Stimulated activated naive B cell treated with anti-CD40 and anti-IgM and Interleukin-4, amounts not matched to agents 10 μg/mL and 1 μg/mL and 100 μg/mL, for 72 hours (primary cell): ENCODE results near the gene EBLN2.
"Not testable (repeated sequence)": the region's sequence is repeated elsewhere in the genome, so short reads cannot be mapped to it uniquely, and the experiment has no call there.

Experiments used
- ATAC-seq, 2 donors: fragments of 150-1000 bp; cut with Tn5 transposase; replicated peaks; 2 replicates each; pipeline ENCODE4 v1.10.0; 2021; ENCODE audit warnings: moderate library complexity in 1 of 2
- DNase-seq: peaks from one replicate; pipeline ENCODE4 v3.0.0; 2021
- H3K27ac Mint-ChIP-seq: one replicate; pipeline ENCODE4 v1.8.0; 2022; ENCODE audit warnings: mild to moderate bottlenecking, mixed read lengths
- H3K27me3 Mint-ChIP-seq, 2 donors: one replicate each; pipeline ENCODE4 v1.8.0; 2022; ENCODE audit warnings: mixed read lengths in 2 of 2
- H3K36me3 Mint-ChIP-seq, 2 donors: one replicate each; pipeline ENCODE4 v1.8.0; 2022; ENCODE audit warnings: mixed read lengths in 2 of 2, mild to moderate bottlenecking in 1 of 2
- H3K4me1 Mint-ChIP-seq, 2 donors: one replicate each; pipeline ENCODE4 v1.8.0; 2022; ENCODE audit warnings: mixed read lengths in 2 of 2, mild to moderate bottlenecking in 1 of 2
- H3K4me3 Mint-ChIP-seq, 2 donors: one replicate each; pipeline ENCODE4 v1.8.0; 2022; ENCODE audit warnings: mild to moderate bottlenecking in 2 of 2, mixed read lengths in 2 of 2, moderate library complexity in 1 of 2
- H3K9me3 Mint-ChIP-seq, 2 donors: one replicate each; pipeline ENCODE4 v1.8.0; 2022; ENCODE audit warnings: mixed read lengths in 2 of 2, mild to moderate bottlenecking in 1 of 2

The EBLN2 gene

GRCh38 chr3:73043414-73043813, 18.0 kb upstream of the EBLN2 start:
- Mint-ChIP-seq H3K36me3 (peaks cover 12 to 20% of the 10 kb centered on the region in 2 donors), H3K27ac (no peak overlapping the region), H3K27me3 (no peaks in the 10 kb centered on the region), H3K4me1 (peaks cover 16 to 50% of the 10 kb centered on the region in 2 donors), H3K4me3 (no peak overlapping the region), H3K9me3 (no peaks in the 10 kb centered on the region)
- ATAC-seq = no peak
- no peak for DNase-seq

GRCh38 chr3:73045391-73045790, 16.1 kb upstream of the EBLN2 start:
- H3K4me3 Mint-ChIP-seq = no peak overlapping the region
- ATAC-seq = no peak
- H3K27me3 Mint-ChIP-seq = no peaks in the 10 kb centered on the region
- no peaks in the 10 kb centered on the region for H3K9me3 Mint-ChIP-seq
- H3K36me3 Mint-ChIP-seq = peaks cover 13 to 21% of the 10 kb centered on the region in 2 donors
- no peak for DNase-seq
- peaks cover 16 to 37% of the 10 kb centered on the region in 2 donors for H3K4me1 Mint-ChIP-seq
- no peak overlapping the region for H3K27ac Mint-ChIP-seq

GRCh38 chr3:73046195-73046594, 15.3 kb upstream of the EBLN2 start:
- Mint-ChIP-seq H3K27me3 (no peaks in the 10 kb centered on the region), H3K27ac (no peak overlapping the region), H3K4me1 (peaks cover 15 to 34% of the 10 kb centered on the region in 2 donors), H3K9me3 (no peaks in the 10 kb centered on the region), H3K4me3 (no peak overlapping the region), H3K36me3 (peaks cover 13 to 23% of the 10 kb centered on the region in 2 donors)
- ATAC-seq (no peak), DNase-seq (no peak)

GRCh38 chr3:73049319-73049718, 12.1 kb upstream of the EBLN2 start:
- H3K4me1 Mint-ChIP-seq = peaks cover 3 to 12% of the 10 kb centered on the region in 2 donors
- H3K9me3 Mint-ChIP-seq = no peaks in the 10 kb centered on the region
- H3K27me3 Mint-ChIP-seq = no peaks in the 10 kb centered on the region
- H3K4me3 Mint-ChIP-seq = no peak overlapping the region
- ATAC-seq = no peak
- no peak for DNase-seq
- peaks cover 7 to 16% of the 10 kb centered on the region in 2 donors for H3K36me3 Mint-ChIP-seq
- H3K27ac Mint-ChIP-seq = no peak overlapping the region

- Mint-ChIP-seq H3K27ac (no peak overlapping the region), H3K9me3 (no peaks in the 10 kb centered on the region), H3K36me3 (peaks cover 5 to 15% of the 10 kb centered on the region in 2 donors), H3K4me1 (peaks cover 2 to 17% of the 10 kb centered on the region in 2 donors), H3K27me3 (no peaks in the 10 kb centered on the region), H3K4me3 (no peak overlapping the region)
- DNase-seq (no peak), ATAC-seq (no peak)
Observed at GRCh38 chr3:73052857-73053256, 8.6 kb upstream of the EBLN2 start.

- no peak for DNase-seq
- Mint-ChIP-seq H3K4me3 (no peak overlapping the region), H3K9me3 (no peaks in the 10 kb centered on the region), H3K4me1 (peaks cover 4 to 20% of the 10 kb centered on the region in 2 donors), H3K27me3 (no peaks in the 10 kb centered on the region), H3K27ac (no peak overlapping the region), H3K36me3 (peaks cover 7 to 22% of the 10 kb centered on the region in 2 donors)
- ATAC-seq = peak in 1 of 2 donors; percentile 27
Observed at GRCh38 chr3:73055583-73055982, 5.9 kb upstream of the EBLN2 start.

- no peaks in the 10 kb centered on the region for H3K27me3 Mint-ChIP-seq
- ATAC-seq (no peak), DNase-seq (no peak)
- peaks cover 4 to 20% of the 10 kb centered on the region in 2 donors for H3K4me1 Mint-ChIP-seq
- H3K36me3 Mint-ChIP-seq = peaks cover 7 to 22% of the 10 kb centered on the region in 2 donors
- peak overlapping the region; percentile 0 for H3K27ac Mint-ChIP-seq
- no peak overlapping the region for H3K4me3 Mint-ChIP-seq
- H3K9me3 Mint-ChIP-seq = no peaks in the 10 kb centered on the region
Observed at GRCh38 chr3:73056014-73056844, 5.2 kb upstream of the EBLN2 start.

GRCh38 chr3:73056845-73057150, 4.7 kb upstream of the EBLN2 start:
- peaks cover 4 to 20% of the 10 kb centered on the region in 2 donors for H3K4me1 Mint-ChIP-seq
- peaks cover 7 to 22% of the 10 kb centered on the region in 2 donors for H3K36me3 Mint-ChIP-seq
- ATAC-seq (no peak), DNase-seq (no peak)
- no peaks in the 10 kb centered on the region for H3K27me3 Mint-ChIP-seq
- H3K9me3 Mint-ChIP-seq = no peaks in the 10 kb centered on the region
- H3K4me3 Mint-ChIP-seq = no peak overlapping the region
- H3K27ac Mint-ChIP-seq = no peak overlapping the region

GRCh38 chr3:73060302-73060723, 1.1 kb upstream of the EBLN2 start:
- no peaks in the 10 kb centered on the region for H3K9me3 Mint-ChIP-seq
- no peak overlapping the region for H3K4me3 Mint-ChIP-seq
- no peak overlapping the region for H3K27ac Mint-ChIP-seq
- peaks cover 22 to 39% of the 10 kb centered on the region in 2 donors for H3K36me3 Mint-ChIP-seq
- H3K27me3 Mint-ChIP-seq = no peaks in the 10 kb centered on the region
- peaks cover 2 to 15% of the 10 kb centered on the region in 2 donors for H3K4me1 Mint-ChIP-seq
- DNase-seq (no peak), ATAC-seq (no peak)

- ATAC-seq, H3K4me1 Mint-ChIP-seq, H3K27ac Mint-ChIP-seq, H3K9me3 Mint-ChIP-seq, DNase-seq, H3K27me3 Mint-ChIP-seq, H3K4me3 Mint-ChIP-seq: not testable (repeated sequence)
- peaks cover 15 to 24% of the 10 kb centered on the region in 2 donors for H3K36me3 Mint-ChIP-seq
Observed at GRCh38 chr3:73066243-73066642, 4.8 kb downstream of the EBLN2 start.

- DNase-seq = no peak
- Mint-ChIP-seq H3K4me3 (no peak overlapping the region), H3K9me3 (no peaks in the 10 kb centered on the region), H3K36me3 (peaks cover 10 to 16% of the 10 kb centered on the region in 2 donors), H3K27me3 (no peaks in the 10 kb centered on the region), H3K27ac (no peak overlapping the region), H3K4me1 (peaks cover 0 to 6% of the 10 kb centered on the region in 2 donors)
- ATAC-seq = no peak
Observed at GRCh38 chr3:73068419-73068818, 7.0 kb downstream of the EBLN2 start.

GRCh38 chr3:73069187-73069586, 7.7 kb downstream of the EBLN2 start:
- Mint-ChIP-seq H3K36me3 (peaks cover 10 to 15% of the 10 kb centered on the region in 2 donors), H3K4me3 (no peak overlapping the region), H3K27me3 (no peaks in the 10 kb centered on the region), H3K4me1 (peaks cover 0 to 6% of the 10 kb centered on the region in 2 donors), H3K9me3 (no peaks in the 10 kb centered on the region), H3K27ac (no peak overlapping the region)
- DNase-seq (no peak), ATAC-seq (no peak)

- H3K4me1 Mint-ChIP-seq = peaks cover 0 to 6% of the 10 kb centered on the region in 2 donors
- no peak for DNase-seq
- H3K4me3 Mint-ChIP-seq = no peak overlapping the region
- H3K27ac Mint-ChIP-seq = no peak overlapping the region
- H3K27me3 Mint-ChIP-seq = no peaks in the 10 kb centered on the region
- no peaks in the 10 kb centered on the region for H3K9me3 Mint-ChIP-seq
- no peak for ATAC-seq
- H3K36me3 Mint-ChIP-seq = peaks cover 4 to 8% of the 10 kb centered on the region in 2 donors
Observed at GRCh38 chr3:73069775-73070444, 8.5 kb downstream of the EBLN2 start.

GRCh38 chr3:73070675-73071575, 9.5 kb downstream of the EBLN2 start:
- Mint-ChIP-seq H3K4me3 (no peak overlapping the region), H3K27me3 (no peaks in the 10 kb centered on the region), H3K9me3 (no peaks in the 10 kb centered on the region), H3K36me3 (peaks cover 0 to 3% of the 10 kb centered on the region in 2 donors), H3K27ac (no peak overlapping the region), H3K4me1 (peaks cover 0 to 6% of the 10 kb centered on the region in 2 donors)
- DNase-seq (no peak), ATAC-seq (no peak)
